HepG2 (cell line): ENCODE measurements around the gene FMC1. TPM values are rescaled to one million over a fixed set of nuclear protein-coding genes. Genes with fewer than 3 reads are reported as not detected.

Experiments used
- ATAC-seq: fragments of 200-7000 bp; cut with Tn5 transposase; 3 replicates; pipeline ENCODE4 v1.9.1; 2020; ENCODE audit warnings: mild to moderate bottlenecking, moderate library complexity
- BruUV-seq: library from RNA; stranded (reverse); fragments of 400-500 nt; replicated peaks from 2 replicates; lab custom pipeline; 2021; lab: Mats Ljungman, UMichigan
- CTCF ChIA-PET: fragments of 300-600 bp; formaldehyde crosslinking; extraction: SDS; loops from one replicate; lab custom pipeline; 2021; ENCODE audit warnings: low total read pairs, inconsistent platforms, low intra/inter-chr PET ratio; lab: Yijun Ruan, JAX
- POLR2A ChIA-PET: fragments of 350-600 bp; sonication (Branson Sonifier 250); formaldehyde crosslinking; loops from one replicate; lab custom pipeline; 2020; ENCODE audit warnings: antibody characterized with exemption, inconsistent platforms; lab: Yijun Ruan, JAX
- DNase-seq: peaks from one replicate; pipeline ENCODE4 v3.0.0-alpha.2; 2015; ENCODE audit warnings: low spot score
- FAIRE-seq: peaks from 3 replicates; lab custom pipeline; 2011; peaks lifted over from hg19 to GRCh38; lab: Jason Lieb, UNC
- H2AFZ ChIP-seq: one replicate; pipeline ENCODE4 v1.6.1; 2011; ENCODE audit warnings: low read length, inconsistent platforms
- H3K27ac ChIP-seq: fragments of 300-600 bp; 3 replicates; pipeline ENCODE4 v1.8.0; 2011; ENCODE audit warnings: mixed run types, mild to moderate bottlenecking, mixed read lengths, low read length, inconsistent platforms; ENCODE audit not compliant: insufficient read depth; ENCODE audit errors: extremely low read length
- H3K27me3 ChIP-seq, 2 experiments: fragments of 200-600 bp in 1 of 2; 2 replicates in 1 of 2; 3 replicates in 1 of 2; pipeline versions ENCODE4 v1.6.0 to v1.8.0; 2011; ENCODE audit warnings: low read length in 2 of 2, mild to moderate bottlenecking in 2 of 2, moderate library complexity in 2 of 2, inconsistent platforms in 1 of 2; ENCODE audit not compliant: insufficient read depth in 2 of 2, control insufficient read depth in 1 of 2
- H3K36me3 ChIP-seq, 2 experiments: fragments of 200-600 bp in 1 of 2; replicated peaks in 1 of 2; 2 replicates in 1 of 2; 3 replicates in 1 of 2; pipeline versions ENCODE4 v1.5.1 to v1.8.0; 2011; ENCODE audit warnings: low read length in 2 of 2, inconsistent platforms in 1 of 2; ENCODE audit not compliant: insufficient read depth in 2 of 2, control insufficient read depth in 1 of 2
- H3K4me1 ChIP-seq: 2 replicates; pipeline ENCODE4 v1.5.1; 2012; ENCODE audit warnings: low read length, inconsistent platforms; ENCODE audit not compliant: insufficient read depth
- H3K4me2 ChIP-seq: 2 replicates; pipeline ENCODE4 v1.6.0; 2011; ENCODE audit warnings: low read depth, low read length, inconsistent platforms
- H3K4me3 ChIP-seq, 3 experiments: fragments of 200-600 bp in 1 of 3; sonication (generic), shearing (Covaris generic) in 1 of 3; replicated peaks in 1 of 3; 2 replicates each; pipeline ENCODE4 v1.5.1; 2011 to 2016; ENCODE audit warnings: low read length in 3 of 3, inconsistent platforms in 2 of 3, low read depth in 2 of 3, mild to moderate bottlenecking in 2 of 3, control low read depth in 1 of 3, mixed read lengths in 1 of 3; ENCODE audit not compliant: insufficient read depth in 1 of 3
- H3K79me2 ChIP-seq: one replicate; pipeline ENCODE4 v1.6.1; 2011; ENCODE audit warnings: low read length, inconsistent platforms; ENCODE audit not compliant: insufficient read depth
- H3K9ac ChIP-seq: 2 replicates; pipeline ENCODE4 v1.6.0; 2011; ENCODE audit warnings: mild to moderate bottlenecking, low read depth, low read length, inconsistent platforms; ENCODE audit not compliant: insufficient read depth
- H3K9me3 ChIP-seq: 2 replicates; pipeline ENCODE4 v1.5.1; 2012; ENCODE audit warnings: mild to moderate bottlenecking, low read length
- H4K20me1 ChIP-seq: 2 replicates; pipeline ENCODE4 v1.6.0; 2011; ENCODE audit warnings: inconsistent platforms, mild to moderate bottlenecking, low read length, moderate library complexity; ENCODE audit not compliant: insufficient read depth
- ATF7-NPFF ChIP-seq: sonication (generic); formaldehyde crosslinking; IDR thresholded peaks from 2 replicates; pipeline ENCODE4 v1.8.1; 2023; ENCODE audit warnings: mild to moderate bottlenecking, low read depth, missing genetic modification reagents, moderate library complexity
- BRCA1 ChIP-seq: sonication (generic); formaldehyde crosslinking; IDR thresholded peaks from 2 replicates; pipeline ENCODE4 v1.4.0; 2020; ENCODE audit warnings: missing genetic modification reagents
- BRD4 ChIP-seq: sonication (generic); formaldehyde crosslinking; IDR thresholded peaks from 2 replicates; pipeline ENCODE4 v1.4.0; 2020; ENCODE audit warnings: missing genetic modification reagents
- CCAR2 ChIP-seq: fragments of 200-400 bp; formaldehyde crosslinking; optimal IDR thresholded peaks from 2 replicates; pipeline ENCODE3; 2018; ENCODE audit warnings: low read depth, mild to moderate bottlenecking, low read length, moderate library complexity
- FOXA3 ChIP-seq: IDR thresholded peaks from 2 replicates; pipeline ENCODE4 v1.6.1; 2016; ENCODE audit warnings: missing genetic modification reagents, missing compliant biosample characterization
- HES4 ChIP-seq: sonication (generic); formaldehyde crosslinking; IDR thresholded peaks from 2 replicates; pipeline ENCODE4 v1.9.0; 2021; ENCODE audit warnings: mild to moderate bottlenecking, missing genetic modification reagents, borderline replicate concordance
- REL ChIP-seq: sonication (generic); formaldehyde crosslinking; conservative IDR thresholded peaks from 2 replicates; pipeline ENCODE4 v1.8.0; 2022; ENCODE audit warnings: mild to moderate bottlenecking, missing genetic modification reagents, moderate library complexity
- ZFP36L2 ChIP-seq: sonication (generic); formaldehyde crosslinking; IDR thresholded peaks from 2 replicates; pipeline ENCODE4 v1.4.0; 2020; ENCODE audit warnings: missing genetic modification reagents
- ZMYM2 ChIP-seq: sonication (generic); formaldehyde crosslinking; IDR thresholded peaks from 2 replicates; pipeline ENCODE4 v1.8.0; 2022; ENCODE audit warnings: mild to moderate bottlenecking, missing genetic modification reagents
- ZNF33A ChIP-seq: sonication (generic); formaldehyde crosslinking; IDR thresholded peaks from 2 replicates; pipeline ENCODE4 v1.5.1; 2020; ENCODE audit warnings: missing genetic modification reagents, mild to moderate bottlenecking, moderate library complexity, borderline replicate concordance
- ZNF670 ChIP-seq: sonication (generic); formaldehyde crosslinking; IDR thresholded peaks from 2 replicates; pipeline ENCODE4 v1.8.0; 2022; ENCODE audit warnings: mild to moderate bottlenecking, missing genetic modification reagents, borderline replicate concordance
- WGBS: methylation state at CpG from one replicate; pipeline ENCODE4 v1.1.6; 2017; ENCODE audit warnings: low lambda C conversion rate; 5-methylcytosine and 5-hydroxymethylcytosine counted together
- in situ Hi-C: cut with HindIII; loops from 2 replicates; pipeline ENCODE4 v1.10.0; 2017; ENCODE audit warnings: low pct_unique_long_range_greater_than_20kb; ENCODE audit not compliant: extremely low pct_ligation_motif_present
- intact Hi-C: fragments of 100-400 bp; cut with micrococcal nuclease; formaldehyde crosslinking; loops from one replicate; pipeline ENCODE4 v1.10.0; 2022; ENCODE audit not compliant: unreplicated experiment
- polyA plus RNA-seq, 8 experiments: library from polyadenylated mRNA; depleted of rRNA in 3 of 8; stranded (reverse) in 7 of 8; unstranded in 1 of 8; fragments of >200 nt; fragmentation: Illumina TruSeq in 4 of 8; extraction: Trizol in 4 of 8; gene quantifications; 2 replicates each; pipeline versions ENCODE4 v1.2.1 to v1.2.3, GENCODE V29; 2011 to 2016; ENCODE audit warnings: low read depth in 4 of 8, missing spikeins in 1 of 8, mixed read lengths in 1 of 8; ENCODE audit not compliant: insufficient read depth in 1 of 8
- total RNA-seq, 5 experiments: library from RNA; depleted of rRNA; stranded (reverse); fragments of >200 nt; fragmentation: Illumina TruSeq; extraction: Trizol; gene quantifications; 2 replicates each; pipeline ENCODE4 v1.2.3, GENCODE V29; 2016; ENCODE audit warnings: low read depth in 1 of 5
- TF ChIP-seq, protein P1 (sequence below): sonication (generic); formaldehyde crosslinking; IDR thresholded peaks from 2 replicates; pipeline ENCODE4 v1.4.0; 2020; ENCODE audit warnings: missing genetic modification reagents
- TF ChIP-seq, protein P2 (sequence below), 2 experiments: fragments of 450-650 bp in 1 of 2; sonication (generic) in 1 of 2; formaldehyde crosslinking in 1 of 2; IDR thresholded peaks; 2 replicates each; pipeline versions ENCODE4 v1.6.1 to v1.8.0; 2016 to 2022; ENCODE audit warnings: antibody characterized with exemption in 1 of 2, mild to moderate bottlenecking in 1 of 2, missing genetic modification reagents in 1 of 2

The FMC1 gene
- total and polyA plus RNA-seq, 2 of the 13 experiments (the other 11 are each of a cell fraction or from before 2014, with no cell fraction given) = 39.2 to 50.7 TPM

DNA sequence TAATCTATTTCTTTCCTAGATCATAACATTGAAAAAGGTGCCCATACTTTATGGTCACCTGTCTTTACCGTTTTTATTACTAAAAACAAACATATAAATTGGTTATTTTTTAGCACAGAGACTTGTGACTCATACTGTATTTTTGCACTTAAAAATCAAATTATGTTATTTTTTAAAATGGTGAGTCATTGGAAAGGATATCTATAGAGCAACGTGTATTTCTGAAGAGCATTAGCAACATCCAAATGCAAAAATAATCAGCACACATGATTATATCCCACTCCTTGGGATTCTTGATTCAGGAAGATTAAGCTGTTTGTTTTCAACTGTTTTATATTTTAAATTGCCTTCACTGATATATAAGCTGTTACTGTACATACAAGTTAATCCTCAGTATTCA, 40.7 kb upstream of the FMC1 start:
- H3K27me3 ChIP-seq = no peaks in the 10 kb centered on the region
- DNase-seq (no peak), ATAC-seq (no peak), FAIRE-seq (no peak)
- H3K36me3 ChIP-seq = no peaks in the 10 kb centered on the region; a peak in 1 of 5 replicates
- no peak overlapping the region for H3K27ac ChIP-seq
- H3K9ac ChIP-seq = no peak overlapping the region
- H3K4me2 ChIP-seq = no peak overlapping the region
- H2AFZ ChIP-seq = no peak overlapping the region
- TF ChIP-seq, protein P1, sequence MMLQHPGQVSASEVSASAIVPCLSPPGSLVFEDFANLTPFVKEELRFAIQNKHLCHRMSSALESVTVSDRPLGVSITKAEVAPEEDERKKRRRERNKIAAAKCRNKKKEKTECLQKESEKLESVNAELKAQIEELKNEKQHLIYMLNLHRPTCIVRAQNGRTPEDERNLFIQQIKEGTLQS (CRISPR knock-in tag) = no peak
- TF ChIP-seq BRCA1 (CRISPR knock-in tag) = no peak
- TF ChIP-seq CCAR2 = no peak
- TF ChIP-seq REL (CRISPR knock-in tag) = no peak
- TF ChIP-seq, protein P2, sequence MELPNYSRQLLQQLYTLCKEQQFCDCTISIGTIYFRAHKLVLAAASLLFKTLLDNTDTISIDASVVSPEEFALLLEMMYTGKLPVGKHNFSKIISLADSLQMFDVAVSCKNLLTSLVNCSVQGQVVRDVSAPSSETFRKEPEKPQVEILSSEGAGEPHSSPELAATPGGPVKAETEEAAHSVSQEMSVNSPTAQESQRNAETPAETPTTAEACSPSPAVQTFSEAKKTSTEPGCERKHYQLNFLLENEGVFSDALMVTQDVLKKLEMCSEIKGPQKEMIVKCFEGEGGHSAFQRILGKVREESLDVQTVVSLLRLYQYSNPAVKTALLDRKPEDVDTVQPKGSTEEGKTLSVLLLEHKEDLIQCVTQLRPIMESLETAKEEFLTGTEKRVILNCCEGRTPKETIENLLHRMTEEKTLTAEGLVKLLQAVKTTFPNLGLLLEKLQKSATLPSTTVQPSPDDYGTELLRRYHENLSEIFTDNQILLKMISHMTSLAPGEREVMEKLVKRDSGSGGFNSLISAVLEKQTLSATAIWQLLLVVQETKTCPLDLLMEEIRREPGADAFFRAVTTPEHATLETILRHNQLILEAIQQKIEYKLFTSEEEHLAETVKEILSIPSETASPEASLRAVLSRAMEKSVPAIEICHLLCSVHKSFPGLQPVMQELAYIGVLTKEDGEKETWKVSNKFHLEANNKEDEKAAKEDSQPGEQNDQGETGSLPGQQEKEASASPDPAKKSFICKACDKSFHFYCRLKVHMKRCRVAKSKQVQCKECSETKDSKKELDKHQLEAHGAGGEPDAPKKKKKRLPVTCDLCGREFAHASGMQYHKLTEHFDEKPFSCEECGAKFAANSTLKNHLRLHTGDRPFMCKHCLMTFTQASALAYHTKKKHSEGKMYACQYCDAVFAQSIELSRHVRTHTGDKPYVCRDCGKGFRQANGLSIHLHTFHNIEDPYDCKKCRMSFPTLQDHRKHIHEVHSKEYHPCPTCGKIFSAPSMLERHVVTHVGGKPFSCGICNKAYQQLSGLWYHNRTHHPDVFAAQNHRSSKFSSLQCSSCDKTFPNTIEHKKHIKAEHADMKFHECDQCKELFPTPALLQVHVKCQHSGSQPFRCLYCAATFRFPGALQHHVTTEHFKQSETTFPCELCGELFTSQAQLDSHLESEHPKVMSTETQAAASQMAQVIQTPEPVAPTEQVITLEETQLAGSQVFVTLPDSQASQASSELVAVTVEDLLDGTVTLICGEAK (IDR thresholded peaks at IDR 0.05) = no peak
- TF ChIP-seq, protein P2 (CRISPR knock-in tag; IDR thresholded peaks at IDR 0.05) = no peak
- no peak for TF ChIP-seq ZNF670
- no peak for TF ChIP-seq ZFP36L2 (CRISPR knock-in tag)
- no peak for TF ChIP-seq HES4
- no peak for TF ChIP-seq ATF7-NPFF
- no peak for TF ChIP-seq ZNF33A (CRISPR knock-in tag)
- TF ChIP-seq FOXA3 = no peak
- TF ChIP-seq BRD4 (CRISPR knock-in tag) = no peak
- TF ChIP-seq ZMYM2 = no peak
- intact Hi-C loops = no loop called here
- H3K4me3 ChIP-seq = no peak overlapping the region
- ChIA-PET POLR2A (no interaction called here), CTCF (no interaction called here)
- BruUV-seq = no TSS peak
- in situ Hi-C loops = no loop called here
- 93% methylated on average over 2 of the region's 2 CpGs for WGBS
- H3K9me3 ChIP-seq = no peaks in the 10 kb centered on the region
- H4K20me1 ChIP-seq = no peaks in the 10 kb centered on the region
- peaks cover 61% of the 10 kb centered on the region for H3K4me1 ChIP-seq
- H3K79me2 ChIP-seq = no peaks in the 10 kb centered on the region
